PFSK-1 (cell line): ENCODE data around the gene PIK3R6.

Experiments used
- FOXP2 ChIP-seq: optimal IDR thresholded peaks from 2 replicates; pipeline ENCODE3; 2011; ENCODE audit warnings: borderline replicate concordance, control low read depth, inconsistent platforms; ENCODE audit not compliant: insufficient read depth; ENCODE audit errors: extremely low read length, extremely low read depth
- POLR2AphosphoS5 ChIP-seq: IDR thresholded peaks from 2 replicates; pipeline ENCODE4 v1.6.1; 2012; ENCODE audit warnings: low read depth, mild to moderate bottlenecking, control low read depth, low read length, moderate library complexity
- REST ChIP-seq, 2 experiments: IDR thresholded peaks; 2 replicates each; pipeline versions ENCODE4 v1.6.1 to v1.8.0; 2011 to 2012; ENCODE audit warnings: low read depth in 2 of 2, low read length in 2 of 2, control low read depth in 1 of 2, inconsistent platforms in 1 of 2, mild to moderate bottlenecking in 1 of 2, moderate library complexity in 1 of 2; ENCODE audit not compliant: insufficient read depth in 1 of 2
- SIN3A ChIP-seq: IDR thresholded peaks from 2 replicates; pipeline ENCODE4 v1.6.1; 2012; ENCODE audit warnings: mild to moderate bottlenecking, low read length, moderate library complexity, borderline replicate concordance; ENCODE audit not compliant: insufficient read depth
- TAF1 ChIP-seq: IDR thresholded peaks from 2 replicates; pipeline ENCODE4 v1.6.1; 2012; ENCODE audit warnings: low read length, control low read depth, borderline replicate concordance; ENCODE audit not compliant: insufficient read depth

- no peak for TF ChIP-seq TAF1
- TF ChIP-seq POLR2AphosphoS5: no peak
- no peak for TF ChIP-seq SIN3A
- no peak for TF ChIP-seq REST (IDR thresholded peaks at IDR 0.05; ENCODE audit: insufficient read depth in 1 of 2, low read depth in 2 of 2, low read length in 2 of 2)
- TF ChIP-seq FOXP2: no peak
These were observed 110.3 kb downstream of the PIK3R6 start for GRCh38 chr17:8757189-8757588.
